Cardiac fibroblast (primary cell): ENCODE results near the gene SEC31B.

Source experiments
- DNase-seq, 2 donors: peaks; one replicate each; pipeline versions ENCODE4 v3.0.0 to v3.0.0-alpha.2; 2010; ENCODE audit warnings: low read depth in 2 of 2
- H3K4me3 ChIP-seq, 2 donors: replicated peaks in 1 of 2; 1 replicate in 1 of 2; 2 replicates in 1 of 2; pipeline ENCODE4 v1.5.1; 2011; ENCODE audit warnings: low read depth in 2 of 2, low read length in 2 of 2, mild to moderate bottlenecking in 2 of 2, moderate library complexity in 1 of 2
- CTCF ChIP-seq: IDR thresholded peaks from one replicate; pipeline ENCODE4 v1.5.1; 2011; ENCODE audit warnings: low read depth, mild to moderate bottlenecking, low read length, inconsistent platforms

Gene SEC31B, protein sequence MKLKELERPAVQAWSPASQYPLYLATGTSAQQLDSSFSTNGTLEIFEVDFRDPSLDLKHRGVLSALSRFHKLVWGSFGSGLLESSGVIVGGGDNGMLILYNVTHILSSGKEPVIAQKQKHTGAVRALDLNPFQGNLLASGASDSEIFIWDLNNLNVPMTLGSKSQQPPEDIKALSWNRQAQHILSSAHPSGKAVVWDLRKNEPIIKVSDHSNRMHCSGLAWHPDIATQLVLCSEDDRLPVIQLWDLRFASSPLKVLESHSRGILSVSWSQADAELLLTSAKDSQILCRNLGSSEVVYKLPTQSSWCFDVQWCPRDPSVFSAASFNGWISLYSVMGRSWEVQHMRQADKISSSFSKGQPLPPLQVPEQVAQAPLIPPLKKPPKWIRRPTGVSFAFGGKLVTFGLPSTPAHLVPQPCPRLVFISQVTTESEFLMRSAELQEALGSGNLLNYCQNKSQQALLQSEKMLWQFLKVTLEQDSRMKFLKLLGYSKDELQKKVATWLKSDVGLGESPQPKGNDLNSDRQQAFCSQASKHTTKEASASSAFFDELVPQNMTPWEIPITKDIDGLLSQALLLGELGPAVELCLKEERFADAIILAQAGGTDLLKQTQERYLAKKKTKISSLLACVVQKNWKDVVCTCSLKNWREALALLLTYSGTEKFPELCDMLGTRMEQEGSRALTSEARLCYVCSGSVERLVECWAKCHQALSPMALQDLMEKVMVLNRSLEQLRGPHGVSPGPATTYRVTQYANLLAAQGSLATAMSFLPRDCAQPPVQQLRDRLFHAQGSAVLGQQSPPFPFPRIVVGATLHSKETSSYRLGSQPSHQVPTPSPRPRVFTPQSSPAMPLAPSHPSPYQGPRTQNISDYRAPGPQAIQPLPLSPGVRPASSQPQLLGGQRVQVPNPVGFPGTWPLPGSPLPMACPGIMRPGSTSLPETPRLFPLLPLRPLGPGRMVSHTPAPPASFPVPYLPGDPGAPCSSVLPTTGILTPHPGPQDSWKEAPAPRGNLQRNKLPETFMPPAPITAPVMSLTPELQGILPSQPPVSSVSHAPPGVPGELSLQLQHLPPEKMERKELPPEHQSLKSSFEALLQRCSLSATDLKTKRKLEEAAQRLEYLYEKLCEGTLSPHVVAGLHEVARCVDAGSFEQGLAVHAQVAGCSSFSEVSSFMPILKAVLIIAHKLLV

DNA sequence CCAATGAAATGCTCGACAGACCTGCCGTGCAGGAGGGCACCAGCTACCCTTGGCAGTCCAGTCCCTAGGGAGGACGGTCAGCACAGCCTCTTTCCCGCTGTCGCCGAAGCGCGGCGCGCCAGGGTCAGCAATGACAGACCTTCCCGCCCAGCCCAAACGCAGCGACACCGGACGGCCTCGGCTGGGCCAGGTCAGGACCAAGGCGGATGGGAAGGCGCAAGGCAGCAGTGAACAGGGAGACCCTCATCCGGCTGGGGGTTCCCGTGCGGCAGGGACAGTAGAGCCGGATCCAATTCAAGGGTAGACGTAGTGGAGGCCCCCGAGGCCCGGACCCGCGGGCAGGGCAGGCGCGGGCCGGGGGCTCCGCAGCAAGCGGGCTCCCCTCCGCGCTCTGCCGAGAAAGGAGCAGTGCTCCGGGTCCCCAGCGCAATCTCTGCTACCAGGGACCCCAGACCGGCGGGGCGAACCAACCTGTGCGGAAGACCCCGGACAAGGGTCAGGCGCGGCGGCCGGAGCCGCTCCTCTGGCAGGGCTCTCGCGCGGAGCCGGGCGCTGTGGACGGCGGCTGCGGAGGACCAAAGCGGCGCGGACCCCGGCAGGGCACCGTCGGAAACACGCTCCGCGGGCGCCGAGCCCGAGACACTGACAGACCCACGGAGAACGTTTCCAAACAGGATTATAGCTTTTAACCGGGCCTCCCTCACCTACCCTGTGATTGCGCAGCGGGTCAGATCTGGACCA, at the start of gene SEC31B:
Gene SEC31B, minus strand, starts transcription at position 551 of the 741 bp plus-strand sequence. CDS start 2,909 bp downstream, outside the sequence.
- no peak for DNase-seq
- TF ChIP-seq CTCF = peak; percentile 3
- H3K4me3 ChIP-seq = peak within 1 kb of the TSS; percentile 35 to 38

DNA sequence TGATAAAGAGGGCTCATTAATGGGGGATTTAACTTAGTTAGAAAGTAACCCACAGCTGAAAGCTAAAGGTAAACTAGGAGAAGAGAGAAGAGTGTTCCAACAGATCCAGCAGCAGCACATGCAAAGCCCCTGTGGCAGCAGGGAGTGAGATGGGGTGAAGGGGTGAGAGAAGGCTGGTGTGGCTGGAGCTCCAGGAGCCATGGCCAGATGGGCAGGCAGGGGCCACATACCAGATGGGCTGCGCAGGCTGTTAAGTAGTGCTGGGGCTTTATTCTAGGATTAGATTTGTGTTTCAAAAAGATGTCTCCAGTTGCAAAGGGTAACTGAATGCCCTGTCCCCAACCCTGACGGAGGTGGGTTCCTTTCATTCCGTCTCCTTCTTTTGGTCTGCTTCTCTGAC, 49.3 kb upstream of the SEC31B start:
- no peak for TF ChIP-seq CTCF
- DNase-seq = no peak
- H3K4me3 ChIP-seq = no peak overlapping the region

DNA sequence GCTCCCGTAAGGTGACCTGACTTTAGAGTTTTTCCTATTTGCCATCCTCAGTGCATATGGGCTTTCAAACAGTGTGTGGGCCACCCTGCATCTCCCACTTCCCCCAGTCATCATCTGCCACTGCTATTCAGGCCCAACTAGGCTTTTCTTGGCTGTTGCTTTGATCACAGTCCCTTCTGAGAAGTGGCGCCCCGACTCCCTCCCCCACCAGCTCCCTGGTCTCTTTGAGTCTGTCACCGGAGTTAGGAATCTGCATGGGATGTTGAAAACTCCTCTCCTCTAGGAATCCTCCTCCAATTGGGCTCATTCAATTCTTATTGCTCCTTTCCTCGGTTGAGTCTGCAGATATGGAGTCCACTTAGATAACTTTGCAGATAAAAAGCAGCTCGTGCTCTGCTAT, 48.2 kb upstream of the SEC31B start:
- TF ChIP-seq CTCF = no peak
- DNase-seq = no peak
- H3K4me3 ChIP-seq = no peak overlapping the region

- no peak for TF ChIP-seq CTCF
- no peak for DNase-seq
- no peak overlapping the region for H3K4me3 ChIP-seq
Observed at GRCh38 chr10:100567249-100567648, 47.6 kb upstream of the SEC31B start.

DNA sequence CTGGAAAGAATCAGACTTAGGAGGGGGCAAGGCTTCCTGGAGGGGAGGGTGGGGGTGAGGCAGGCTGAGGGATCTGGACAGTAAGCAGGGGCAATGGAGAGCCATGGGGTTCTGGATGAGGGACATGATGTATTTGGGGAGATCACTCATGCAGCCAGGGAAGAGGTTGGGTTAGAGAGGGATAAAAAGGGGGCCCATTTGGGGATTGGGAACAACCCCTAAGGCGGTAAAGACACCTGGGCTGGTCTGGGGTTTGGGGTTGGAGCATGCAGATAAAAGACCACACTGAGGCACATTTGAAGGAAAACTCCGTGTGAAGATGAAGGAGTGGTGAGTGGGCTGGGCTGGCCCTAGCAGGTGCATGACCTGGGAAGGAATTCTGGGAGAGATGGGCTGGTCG, 46.9 kb upstream of the SEC31B start:
- H3K4me3 ChIP-seq = no peak overlapping the region
- DNase-seq = no peak
- no peak for TF ChIP-seq CTCF
